Panc1 (cell line): ENCODE measurements around the gene DCP2. TPM values are rescaled to one million over a fixed set of nuclear protein-coding genes. Genes with fewer than 3 reads are reported as not detected.

Source experiments
- ATAC-seq: fragments of 200-7000 bp; cut with Tn5 transposase; 2 replicates; pipeline ENCODE4 v1.9.1; 2020; ENCODE audit warnings: mild to moderate bottlenecking, moderate library complexity
- BruUV-seq: library from RNA; stranded (reverse); fragments of 400-500 nt; replicated peaks from 2 replicates; lab custom pipeline; 2021; lab: Mats Ljungman, UMichigan
- CTCF ChIA-PET: fragments of 300-600 bp; sonication (Branson Sonifier 250); formaldehyde crosslinking; loops from one replicate; lab custom pipeline; 2022; ENCODE audit warnings: antibody characterized with exemption; lab: Charles Lee
- POLR2A ChIA-PET: fragments of 300-600 bp; sonication (Branson Sonifier 250); formaldehyde crosslinking; loops from one replicate; lab custom pipeline; 2022; ENCODE audit warnings: antibody characterized with exemption; lab: Charles Lee
- DNase-seq: peaks from one replicate; pipeline ENCODE4 v3.0.0-alpha.2; 2010; ENCODE audit warnings: low read depth, low spot score
- H3K27ac ChIP-seq: 2 replicates; pipeline ENCODE4 v1.5.1; 2011; ENCODE audit warnings: mild to moderate bottlenecking, low read length, inconsistent platforms
- H3K27me3 ChIP-seq: fragments of 200-500 bp; sonication (Bioruptor generic); 2 replicates; pipeline ENCODE4 v1.6.0; 2014; ENCODE audit warnings: low read length, inconsistent platforms; ENCODE audit not compliant: control insufficient read depth, insufficient read depth
- H3K36me3 ChIP-seq: fragments of 200-500 bp; sonication (Bioruptor generic); 2 replicates; pipeline ENCODE4 v1.5.1; 2014; ENCODE audit warnings: inconsistent platforms, mild to moderate bottlenecking, low read length, moderate library complexity; ENCODE audit not compliant: control insufficient read depth, insufficient read depth
- H3K4me1 ChIP-seq: 2 replicates; pipeline ENCODE4 v1.5.1; 2011; ENCODE audit warnings: inconsistent platforms, mild to moderate bottlenecking, low read length, moderate library complexity; ENCODE audit not compliant: control insufficient read depth, insufficient read depth
- H3K4me3 ChIP-seq, 2 experiments: 2 replicates each; pipeline ENCODE4 v1.5.1; 2011 to 2012; ENCODE audit warnings: low read depth in 2 of 2, low read length in 2 of 2, mild to moderate bottlenecking in 2 of 2, inconsistent platforms in 1 of 2, moderate library complexity in 1 of 2
- H3K9me3 ChIP-seq: fragments of 200-500 bp; sonication (Bioruptor generic); 2 replicates; pipeline ENCODE4 v1.5.1; 2014; ENCODE audit warnings: low read depth, mild to moderate bottlenecking, inconsistent platforms, low read length, moderate library complexity; ENCODE audit not compliant: control insufficient read depth, insufficient read depth
- CTCF ChIP-seq: fragments of 450-650 bp; IDR thresholded peaks from 2 replicates; pipeline ENCODE4 v1.5.1; 2017; ENCODE audit warnings: mild to moderate bottlenecking
- POLR2AphosphoS5 ChIP-seq: IDR thresholded peaks from 2 replicates; pipeline ENCODE4 v1.6.1; 2012; ENCODE audit warnings: mild to moderate bottlenecking, low read depth, low read length, moderate library complexity
- SIN3A ChIP-seq: IDR thresholded peaks from 2 replicates; pipeline ENCODE4 v1.6.1; 2012; ENCODE audit warnings: low read depth, mild to moderate bottlenecking, low read length, moderate library complexity, borderline replicate concordance; ENCODE audit not compliant: insufficient read depth
- TCF7L2 ChIP-seq: IDR thresholded peaks from 2 replicates; pipeline ENCODE4 v1.6.1; 2011; ENCODE audit warnings: mild to moderate bottlenecking, low read depth, low read length, inconsistent platforms
- in situ Hi-C: cut with HindIII; loops from 2 replicates; pipeline ENCODE4 v1.10.0; 2016; ENCODE audit warnings: low sequenced_read_pairs, low pct_unique_long_range_greater_than_20kb
- intact Hi-C: fragments of 100-400 bp; cut with micrococcal nuclease; formaldehyde crosslinking; loops from one replicate; pipeline ENCODE4 v1.10.0; 2022; ENCODE audit not compliant: unreplicated experiment
- total RNA-seq: library from RNA; stranded (reverse); gene quantifications from one replicate; pipeline ENCODE4 v1.2.1, GENCODE V29; 2021; ENCODE audit not compliant: unreplicated experiment
- TF ChIP-seq, protein P1 (sequence below), 2 experiments: IDR thresholded peaks; 2 replicates each; pipeline ENCODE4 v1.6.1; 2011 to 2012; ENCODE audit warnings: low read depth in 2 of 2, control low read depth in 1 of 2, low read length in 1 of 2, mild to moderate bottlenecking in 1 of 2, moderate library complexity in 1 of 2; ENCODE audit not compliant: insufficient read depth in 1 of 2

The DCP2 gene
- total RNA-seq, 1 experiment from 2014 or later: 70.4 TPM

DNA sequence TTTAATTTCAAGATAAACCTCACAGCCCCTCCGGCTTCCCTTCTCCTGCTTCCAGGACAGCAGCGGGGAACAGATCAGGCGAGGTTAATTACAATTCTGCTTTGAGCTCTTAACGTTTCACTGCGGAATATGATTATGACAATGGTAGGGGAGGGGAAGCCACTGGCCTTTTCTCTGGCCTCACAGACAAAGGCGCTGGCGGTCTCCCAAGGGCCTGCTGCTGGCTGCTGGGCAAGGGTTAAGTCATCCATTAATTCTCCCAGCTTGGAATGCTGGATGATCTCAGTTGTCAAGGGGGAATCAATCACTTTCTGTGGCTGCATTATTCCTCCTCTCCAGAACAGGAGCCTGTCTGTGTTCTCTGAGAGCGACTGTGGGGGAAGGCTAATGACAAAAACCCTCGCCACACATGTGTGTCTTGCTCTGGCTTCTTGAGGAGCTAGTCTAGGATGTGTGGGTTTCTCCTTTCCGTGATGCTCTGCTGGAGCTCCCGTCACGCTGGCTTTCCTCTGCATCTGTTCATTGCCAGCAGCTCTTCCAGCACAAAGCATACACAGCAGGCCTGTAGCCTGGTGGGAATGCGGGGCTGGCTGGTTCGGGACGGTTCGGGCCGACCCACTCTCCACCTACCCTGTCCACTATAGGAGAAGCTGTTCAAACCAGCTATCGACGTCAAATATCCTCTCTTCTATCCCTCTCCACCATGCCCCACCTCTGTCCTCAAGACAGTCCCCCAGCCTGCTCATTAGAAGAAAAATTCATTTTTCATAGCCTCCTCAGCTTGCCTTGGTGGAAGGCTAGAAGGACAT is 82.8 kb downstream of the DCP2 start:
- DNase-seq (no peak), ATAC-seq (no peak)
- no peaks in the 10 kb centered on the region for H3K27me3 ChIP-seq
- no TSS peak for BruUV-seq
- ChIA-PET POLR2A (interaction anchor here (0.5 to 0.7 kb wide), 3 partner anchors 25 to 1029 kb away, joined by 4 to 6 read pairs (median 5); no protein-coding TSS in a partner anchor), CTCF (interaction anchor here (1.0 kb wide), 1 partner anchor 451 kb away, joined by 6 read pairs; no protein-coding TSS in a partner anchor)
- no peaks in the 10 kb centered on the region for H3K4me1 ChIP-seq
- in situ Hi-C loops (no loop called here), intact Hi-C loops (loop anchor here (10.0 kb wide), 1 partner anchor 145 kb away; no protein-coding TSS in a partner anchor)
- no peak overlapping the region for H3K27ac ChIP-seq
- no peaks in the 10 kb centered on the region for H3K9me3 ChIP-seq
- TF ChIP-seq TCF7L2 (no peak), CTCF (no peak), POLR2AphosphoS5 (no peak), SIN3A (no peak)
- TF ChIP-seq, protein P1, sequence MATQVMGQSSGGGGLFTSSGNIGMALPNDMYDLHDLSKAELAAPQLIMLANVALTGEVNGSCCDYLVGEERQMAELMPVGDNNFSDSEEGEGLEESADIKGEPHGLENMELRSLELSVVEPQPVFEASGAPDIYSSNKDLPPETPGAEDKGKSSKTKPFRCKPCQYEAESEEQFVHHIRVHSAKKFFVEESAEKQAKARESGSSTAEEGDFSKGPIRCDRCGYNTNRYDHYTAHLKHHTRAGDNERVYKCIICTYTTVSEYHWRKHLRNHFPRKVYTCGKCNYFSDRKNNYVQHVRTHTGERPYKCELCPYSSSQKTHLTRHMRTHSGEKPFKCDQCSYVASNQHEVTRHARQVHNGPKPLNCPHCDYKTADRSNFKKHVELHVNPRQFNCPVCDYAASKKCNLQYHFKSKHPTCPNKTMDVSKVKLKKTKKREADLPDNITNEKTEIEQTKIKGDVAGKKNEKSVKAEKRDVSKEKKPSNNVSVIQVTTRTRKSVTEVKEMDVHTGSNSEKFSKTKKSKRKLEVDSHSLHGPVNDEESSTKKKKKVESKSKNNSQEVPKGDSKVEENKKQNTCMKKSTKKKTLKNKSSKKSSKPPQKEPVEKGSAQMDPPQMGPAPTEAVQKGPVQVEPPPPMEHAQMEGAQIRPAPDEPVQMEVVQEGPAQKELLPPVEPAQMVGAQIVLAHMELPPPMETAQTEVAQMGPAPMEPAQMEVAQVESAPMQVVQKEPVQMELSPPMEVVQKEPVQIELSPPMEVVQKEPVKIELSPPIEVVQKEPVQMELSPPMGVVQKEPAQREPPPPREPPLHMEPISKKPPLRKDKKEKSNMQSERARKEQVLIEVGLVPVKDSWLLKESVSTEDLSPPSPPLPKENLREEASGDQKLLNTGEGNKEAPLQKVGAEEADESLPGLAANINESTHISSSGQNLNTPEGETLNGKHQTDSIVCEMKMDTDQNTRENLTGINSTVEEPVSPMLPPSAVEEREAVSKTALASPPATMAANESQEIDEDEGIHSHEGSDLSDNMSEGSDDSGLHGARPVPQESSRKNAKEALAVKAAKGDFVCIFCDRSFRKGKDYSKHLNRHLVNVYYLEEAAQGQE (IDR thresholded peaks at IDR 0.05; ENCODE audit: insufficient read depth in 1 of 2, low read depth in 2 of 2, low read length in 1 of 2): no peak
- no peak overlapping the region for H3K4me3 ChIP-seq
- H3K36me3 ChIP-seq: no peaks in the 10 kb centered on the region

DNA sequence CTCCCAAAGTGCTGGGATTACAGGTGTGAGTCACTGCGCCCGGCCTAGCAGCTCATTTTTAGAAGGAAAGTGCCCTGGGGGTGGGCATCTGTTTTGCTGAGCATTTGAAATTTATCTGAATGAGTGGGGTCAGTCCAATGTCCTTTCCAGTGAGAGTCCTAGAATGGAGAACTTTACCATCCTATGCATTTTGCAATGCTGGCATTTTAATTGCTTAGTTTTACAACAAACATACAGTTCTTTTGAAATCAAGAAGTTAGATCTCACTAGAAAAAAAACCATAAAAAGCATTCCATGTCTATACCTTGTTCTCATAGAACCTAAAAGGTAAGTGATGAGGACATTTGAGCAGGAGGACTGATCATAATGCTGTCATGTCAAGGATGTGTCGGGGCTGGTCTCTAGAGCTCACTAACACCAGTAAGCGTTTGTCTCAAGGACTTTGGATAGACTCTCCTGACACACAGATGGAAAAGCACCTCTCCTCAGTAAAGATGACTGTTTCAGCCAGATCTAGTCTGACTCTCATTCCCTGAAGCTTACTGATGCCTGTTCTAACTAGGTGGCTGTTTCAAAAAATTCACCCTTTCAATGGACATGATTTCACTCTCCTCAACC is 83.9 kb downstream of the DCP2 start:
- intact Hi-C loops (no loop called here), in situ Hi-C loops (no loop called here)
- DNase-seq: no peak
- no peaks in the 10 kb centered on the region for H3K36me3 ChIP-seq
- no peaks in the 10 kb centered on the region for H3K4me1 ChIP-seq
- TF ChIP-seq POLR2AphosphoS5 (no peak), TCF7L2 (no peak), SIN3A (no peak), CTCF (no peak)
- TF ChIP-seq, protein P1 (IDR thresholded peaks at IDR 0.05; ENCODE audit: insufficient read depth in 1 of 2, low read depth in 2 of 2, low read length in 1 of 2): no peak
- no peak for ATAC-seq
- no peak overlapping the region for H3K4me3 ChIP-seq
- BruUV-seq: no TSS peak
- H3K9me3 ChIP-seq: no peaks in the 10 kb centered on the region
- no peak overlapping the region for H3K27ac ChIP-seq
- POLR2A ChIA-PET: no interaction called here
- no peaks in the 10 kb centered on the region for H3K27me3 ChIP-seq
- CTCF ChIA-PET: no interaction called here
